Kidney (tissue), 14 donors: ENCODE results near the gene ALOX5AP. TPM values are rescaled to one million over a fixed set of nuclear protein-coding genes. Genes with fewer than 3 reads are reported as not detected.

ENCODE experiments used
- DNase-seq, 5 donors: peaks; one replicate each; pipeline ENCODE4 v3.0.0-alpha.2; 2013 to 2020
- FAIRE-seq: peaks from 2 replicates; lab custom pipeline; 2012; peaks lifted over from hg19 to GRCh38; lab: Jason Lieb, UNC
- H3K27ac ChIP-seq, 2 donors: one replicate each; pipeline ENCODE4 v1.7.0; 2013; ENCODE audit warnings: low read depth in 2 of 2, low read length in 2 of 2, inconsistent platforms in 1 of 2
- H3K27me3 ChIP-seq: one replicate; pipeline ENCODE4 v1.7.1; 2013; ENCODE audit warnings: low read length, inconsistent platforms; ENCODE audit not compliant: control insufficient read depth, insufficient read depth
- H3K36me3 ChIP-seq, 3 donors: one replicate each; pipeline versions ENCODE4 v1.7.0 to v1.7.1; 2013; ENCODE audit warnings: low read length in 3 of 3, control low read depth in 1 of 3, inconsistent platforms in 1 of 3; ENCODE audit not compliant: insufficient read depth in 3 of 3, control insufficient read depth in 2 of 3
- H3K4me1 ChIP-seq, 3 donors: one replicate each; pipeline versions ENCODE4 v1.7.0 to v1.7.1; 2013; ENCODE audit warnings: low read length in 3 of 3, inconsistent platforms in 1 of 3, low read depth in 1 of 3; ENCODE audit not compliant: control insufficient read depth in 2 of 3, insufficient read depth in 2 of 3
- H3K4me3 ChIP-seq, 3 donors: one replicate each; pipeline versions ENCODE4 v1.7.0 to v1.8.1; 2013; ENCODE audit warnings: low read length in 3 of 3, control low read depth in 1 of 3, inconsistent platforms in 1 of 3
- H3K9ac ChIP-seq, 3 donors: one replicate each; pipeline versions ENCODE4 v1.7.0 to v1.7.1; 2013; ENCODE audit warnings: low read length in 3 of 3, control low read depth in 1 of 3, inconsistent platforms in 1 of 3
- H3K9me3 ChIP-seq, 3 donors: one replicate each; pipeline versions ENCODE4 v1.7.0 to v1.7.1; 2013; ENCODE audit warnings: low read length in 3 of 3, control low read depth in 1 of 3, inconsistent platforms in 1 of 3; ENCODE audit not compliant: control insufficient read depth in 2 of 3, insufficient read depth in 1 of 3
- CTCF ChIP-seq: IDR thresholded peaks from 3 replicates; pipeline ENCODE4 v1.5.1; 2012; ENCODE audit warnings: mild to moderate bottlenecking, moderate library complexity, borderline replicate concordance; ENCODE audit not compliant: insufficient read depth; ENCODE audit errors: extremely low read depth
- intact Hi-C: fragments of 100-400 bp; cut with DNase I; formaldehyde crosslinking; loops from one replicate; pipeline ENCODE4 v1.11.1; 2022
- polyA plus RNA-seq: library from polyadenylated mRNA; stranded (reverse); fragments of 350-450 nt; fragmentation: Illumina TruSeq; extraction: RNeasy Lipid Tissue Mini Kit (QIAGEN cat#74804); gene quantifications from one replicate; pipeline ENCODE4 v1.2.3, GENCODE V29; 2014; ENCODE audit warnings: low read depth, low replicate concordance; ENCODE audit not compliant: insufficient read depth
- total RNA-seq: library from RNA; stranded (reverse); fragmentation: NEBNext Ultra II Directional; extraction: Animal tissue kit (Norgen Biotek cat#: 25700); gene quantifications from one replicate; pipeline ENCODE4 v1.2.1, GENCODE V29; 2021
- donor health status: control.
- donor health status: control.
- donor health status: control.
- donor health status: control.
- donor health status: control.
- donor health status: DM: yes; HTN: yes; CAD: no.
- donor health status: Normal renal cell carcinoma (clear cell type).

Gene ALOX5AP
- total and polyA plus RNA-seq, 2 donors from 2014 or later = 15.4 to 25.0 TPM

- Histone ChIP-seq H3K9ac (no peak overlapping the region), H3K9me3 (no peaks in the 10 kb centered on the region), H3K4me1 (peaks cover 0 to 12% (median 7%) of the 10 kb centered on the region in 3 donors), H3K4me3 (no peak overlapping the region), H3K27me3 (no peaks in the 10 kb centered on the region), H3K27ac (no peak overlapping the region), H3K36me3 (no peaks in the 10 kb centered on the region)
- TF ChIP-seq CTCF = no peak
- DNase-seq = peak in 1 of 5 donors; percentile 39
- intact Hi-C loops = no loop called here
- no peak for FAIRE-seq
These were observed 14.7 kb downstream of the ALOX5AP start for GRCh38 chr13:30750036-30750435.

GRCh38 chr13:30751183-30751933 lies 16.0 kb downstream of the ALOX5AP start:
- H3K27me3 ChIP-seq = no peaks in the 10 kb centered on the region
- H3K9me3 ChIP-seq = no peaks in the 10 kb centered on the region
- H3K9ac ChIP-seq = no peak overlapping the region
- no peak for TF ChIP-seq CTCF
- no peaks in the 10 kb centered on the region for H3K36me3 ChIP-seq
- H3K4me3 ChIP-seq = no peak overlapping the region
- H3K27ac ChIP-seq = no peak overlapping the region
- intact Hi-C loops = no loop called here
- DNase-seq (no peak), FAIRE-seq (no peak)
- peaks cover 0 to 6% (median 1%) of the 10 kb centered on the region in 3 donors for H3K4me1 ChIP-seq

- H3K27me3 ChIP-seq = no peaks in the 10 kb centered on the region
- no peaks in the 10 kb centered on the region for H3K9me3 ChIP-seq
- DNase-seq (no peak), FAIRE-seq (no peak)
- H3K4me1 ChIP-seq = no peaks in the 10 kb centered on the region
- H3K4me3 ChIP-seq = no peak overlapping the region
- H3K36me3 ChIP-seq = no peaks in the 10 kb centered on the region
- peak; percentile 8 for TF ChIP-seq CTCF
- no peak overlapping the region for H3K27ac ChIP-seq
- H3K9ac ChIP-seq = no peak overlapping the region
- intact Hi-C loops = no loop called here
These were observed 17.0 kb downstream of the ALOX5AP start for GRCh38 chr13:30752201-30752797.
